ENCODE measurements around the gene OPN4. TPM values are rescaled to one million over a fixed set of nuclear protein-coding genes. Genes with fewer than 3 reads are reported as not detected.

The OPN4 gene
- total RNA-seq, 1 experiment from 2014 or later = not detected

- peak; percentile 84 for DNase-seq (ENCODE audit: low read depth)
Observed at GRCh38 chr10:86647773-86648703, 6.3 kb upstream of the OPN4 start.

- DNase-seq (ENCODE audit: low read depth) = peak; percentile 89
Observed at GRCh38 chr10:86648704-86649427, 5.5 kb upstream of the OPN4 start.

GRCh38 chr10:86649471-86650150, 4.7 kb upstream of the OPN4 start:
- no peak for DNase-seq (ENCODE audit: low read depth)

GRCh38 chr10:86650151-86650550, 4.2 kb upstream of the OPN4 start:
- no peak for DNase-seq (ENCODE audit: low read depth)

- DNase-seq (ENCODE audit: low read depth) = no peak
Observed at GRCh38 chr10:86651021-86651471, 3.3 kb upstream of the OPN4 start.

GRCh38 chr10:86651631-86652331, 2.6 kb upstream of the OPN4 start:
- DNase-seq (ENCODE audit: low read depth) = no peak

- DNase-seq (ENCODE audit: low read depth) = peak; percentile 42
Observed at GRCh38 chr10:86652361-86653202, 1.8 kb upstream of the OPN4 start.

GRCh38 chr10:86653379-86653778, 968 bp upstream of the OPN4 start:
- no peak for DNase-seq (ENCODE audit: low read depth)

GRCh38 chr10:86653987-86654386, 360 bp upstream of the OPN4 start:
- DNase-seq (ENCODE audit: low read depth) = no peak

- DNase-seq (ENCODE audit: low read depth) = no peak
Observed at GRCh38 chr10:86655173-86655540, 810 bp downstream of the OPN4 start.

- no peak for DNase-seq (ENCODE audit: low read depth)
Observed at GRCh38 chr10:86655596-86655995, 1.2 kb downstream of the OPN4 start.

GRCh38 chr10:86657011-86657395, 2.7 kb downstream of the OPN4 start:
- no peak for DNase-seq (ENCODE audit: low read depth)

GRCh38 chr10:86657396-86658011, 3.2 kb downstream of the OPN4 start:
- DNase-seq (ENCODE audit: low read depth) = no peak

GRCh38 chr10:86658261-86658741, 4.0 kb downstream of the OPN4 start:
- DNase-seq (ENCODE audit: low read depth) = no peak

GRCh38 chr10:86658751-86659150, 4.4 kb downstream of the OPN4 start:
- DNase-seq (ENCODE audit: low read depth) = no peak

- no peak for DNase-seq (ENCODE audit: low read depth)
Observed at GRCh38 chr10:86659161-86659691, 4.9 kb downstream of the OPN4 start.

GRCh38 chr10:86659721-86660453, 5.5 kb downstream of the OPN4 start:
- DNase-seq (ENCODE audit: low read depth) = no peak

- DNase-seq (ENCODE audit: low read depth) = no peak
Observed at GRCh38 chr10:86661161-86662025, 7.0 kb downstream of the OPN4 start.
